Skin of body (tissue), 2 donors: Measurements from ENCODE around the gene PRMT5. TPM values are rescaled to one million over a fixed set of nuclear protein-coding genes. Genes with fewer than 3 reads are reported as not detected.

Source experiments
- DNase-seq: peaks from one replicate; lab custom pipeline; 2025; lab: John Stamatoyannopoulos, UW
- total RNA-seq: library from RNA; depleted of rRNA; stranded (reverse); fragments of >200 nt; gene quantifications from one replicate; pipeline ENCODE4 v1.2.3, GENCODE V29; 2014

The PRMT5 gene
- total RNA-seq, 1 donor from 2014 or later, result 39.5 TPM

DNA sequence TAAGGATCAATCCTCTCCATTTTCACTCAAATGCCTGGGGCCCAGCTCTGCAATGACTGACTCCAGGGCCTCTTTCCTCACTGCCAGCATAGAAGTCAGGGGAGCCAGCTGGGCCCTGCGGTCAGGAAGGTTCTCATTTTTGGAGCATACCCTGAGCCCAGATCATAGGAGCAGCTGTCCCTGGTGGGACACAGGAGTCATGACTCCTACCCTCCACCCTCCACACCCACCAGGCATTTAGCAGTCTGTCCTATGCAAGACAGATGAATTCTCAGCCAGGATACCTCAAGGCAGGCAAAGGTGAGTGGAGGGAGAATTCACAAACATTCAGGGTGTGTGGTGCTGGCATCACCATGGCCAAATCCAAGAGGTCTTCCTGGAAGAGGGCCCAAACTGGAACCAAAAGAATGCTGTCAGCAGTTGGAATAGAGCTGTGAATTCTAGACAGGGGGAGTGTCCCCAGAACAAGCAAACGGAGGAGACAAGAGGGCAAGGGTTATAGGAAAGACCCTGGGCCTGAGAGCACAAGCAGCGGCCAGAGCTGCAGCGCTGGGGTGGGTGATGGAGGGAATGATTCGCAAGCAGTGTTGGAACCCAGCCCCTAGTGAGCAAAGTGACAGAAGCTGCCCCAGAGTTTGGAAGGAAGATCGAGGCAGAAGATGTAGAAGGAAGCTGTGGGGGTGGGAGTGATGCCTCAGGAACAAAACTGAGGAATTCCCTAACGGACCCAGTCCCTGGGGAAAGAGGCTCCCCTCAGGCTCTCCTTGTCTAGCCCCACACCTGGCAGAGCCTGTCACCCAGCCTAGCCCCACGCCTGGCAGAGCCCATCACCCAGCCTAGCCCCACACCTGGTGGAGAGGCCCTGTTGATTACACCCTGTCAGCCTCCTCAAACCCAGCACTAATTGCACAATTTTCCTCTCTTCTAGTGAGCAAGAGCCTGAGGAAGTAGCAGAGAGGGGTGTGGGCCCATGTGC, 50.6 kb downstream of the PRMT5 start:
- no peak for DNase-seq

DNA sequence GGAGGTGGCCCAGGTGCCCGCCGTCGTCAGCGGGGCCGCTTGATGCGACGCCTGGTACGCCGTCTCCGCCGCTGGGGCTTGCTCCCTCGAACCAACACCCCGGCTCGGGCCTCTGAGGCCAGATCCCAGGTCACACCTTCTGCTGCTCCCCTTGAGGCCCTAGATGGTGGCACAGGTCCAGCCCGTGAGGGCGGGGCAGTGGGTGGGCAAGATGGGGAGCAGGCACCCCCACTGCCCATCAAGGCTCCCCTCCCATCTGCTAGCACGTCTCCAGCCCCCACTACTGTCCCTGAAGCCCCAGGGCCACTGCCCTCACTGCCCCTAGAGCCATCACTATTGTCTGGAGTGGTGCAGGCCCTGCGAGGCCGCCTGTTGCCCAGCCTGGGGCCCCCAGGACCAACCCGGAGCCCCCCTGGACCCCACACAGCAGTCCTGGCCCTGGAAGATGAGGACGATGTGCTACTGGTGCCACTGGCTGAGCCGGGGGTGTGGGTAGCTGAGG, 52.1 kb downstream of the PRMT5 start:
- no peak for DNase-seq

DNA sequence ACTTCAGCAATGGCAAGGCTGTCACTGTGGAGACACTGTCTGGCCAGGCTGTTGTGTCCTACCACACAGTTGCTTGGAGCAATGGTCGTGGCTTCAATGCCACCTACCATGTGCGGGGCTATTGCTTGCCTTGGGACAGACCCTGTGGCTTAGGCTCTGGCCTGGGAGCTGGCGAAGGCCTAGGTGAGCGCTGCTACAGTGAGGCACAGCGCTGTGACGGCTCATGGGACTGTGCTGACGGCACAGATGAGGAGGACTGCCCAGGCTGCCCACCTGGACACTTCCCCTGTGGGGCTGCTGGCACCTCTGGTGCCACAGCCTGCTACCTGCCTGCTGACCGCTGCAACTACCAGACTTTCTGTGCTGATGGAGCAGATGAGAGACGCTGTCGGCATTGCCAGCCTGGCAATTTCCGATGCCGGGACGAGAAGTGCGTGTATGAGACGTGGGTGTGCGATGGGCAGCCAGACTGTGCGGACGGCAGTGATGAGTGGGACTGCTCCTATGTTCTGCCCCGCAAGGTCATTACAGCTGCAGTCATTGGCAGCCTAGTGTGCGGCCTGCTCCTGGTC, 53.3 kb downstream of the PRMT5 start:
- no peak for DNase-seq

DNA sequence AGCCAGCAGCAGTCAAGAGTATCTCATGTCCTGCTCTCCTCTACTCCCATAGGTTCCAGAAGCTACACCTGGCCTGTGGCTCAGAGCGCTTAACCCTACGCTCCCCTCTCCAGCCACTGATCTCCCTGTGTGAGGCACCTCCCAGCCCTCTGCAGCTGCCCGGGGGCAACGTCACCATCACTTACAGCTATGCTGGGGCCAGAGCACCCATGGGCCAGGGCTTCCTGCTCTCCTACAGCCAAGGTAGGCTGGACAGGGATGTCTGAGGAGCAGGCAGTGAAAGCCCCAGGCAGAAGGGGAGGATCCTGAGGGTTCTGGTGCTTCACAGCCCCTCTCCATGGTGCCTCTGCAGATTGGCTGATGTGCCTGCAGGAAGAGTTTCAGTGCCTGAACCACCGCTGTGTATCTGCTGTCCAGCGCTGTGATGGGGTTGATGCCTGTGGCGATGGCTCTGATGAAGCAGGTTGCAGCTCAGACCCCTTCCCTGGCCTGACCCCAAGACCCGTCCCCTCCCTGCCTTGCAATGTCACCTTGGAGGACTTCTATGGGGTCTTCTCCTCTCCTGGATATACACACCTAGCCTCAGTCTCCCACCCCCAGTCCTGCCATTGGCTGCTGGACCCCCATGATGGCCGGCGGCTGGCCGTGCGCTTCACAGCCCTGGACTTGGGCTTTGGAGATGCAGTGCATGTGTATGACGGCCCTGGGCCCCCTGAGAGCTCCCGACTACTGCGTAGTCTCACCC, 54.0 kb downstream of the PRMT5 start:
- no peak for DNase-seq

DNA sequence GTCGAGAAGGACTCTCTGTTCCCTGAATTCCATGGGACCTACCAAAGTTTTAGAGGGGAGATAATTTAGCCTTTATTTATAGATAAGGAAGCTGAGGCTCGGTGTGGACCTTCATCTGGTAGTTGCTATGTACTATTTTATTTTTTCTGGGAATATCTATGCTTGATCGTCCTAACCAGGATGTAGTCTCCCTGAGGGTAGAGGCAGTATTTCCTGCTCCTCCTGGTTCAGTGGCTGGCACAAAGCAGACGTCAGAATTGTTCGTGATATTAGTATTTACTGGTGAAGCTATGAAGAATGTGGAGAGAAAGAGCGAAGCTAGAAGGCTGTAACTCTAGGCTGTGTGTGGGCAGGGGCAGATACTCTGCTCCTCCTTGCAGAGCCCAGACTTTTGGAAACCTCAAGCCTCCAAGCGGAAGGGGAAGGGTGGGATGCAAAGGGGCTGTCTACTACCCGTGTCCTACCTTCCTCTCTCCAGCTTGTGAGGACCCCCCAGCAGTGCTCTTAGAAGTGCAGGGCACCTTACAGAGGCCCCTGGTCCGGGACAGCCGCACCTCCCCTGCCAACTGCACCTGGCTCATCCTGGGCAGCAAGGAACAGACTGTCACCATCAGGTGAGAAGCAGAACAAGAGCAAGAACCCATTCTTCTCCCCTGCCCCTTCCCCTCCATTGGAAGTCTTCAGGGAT, 56.2 kb downstream of the PRMT5 start:
- no peak for DNase-seq

DNA sequence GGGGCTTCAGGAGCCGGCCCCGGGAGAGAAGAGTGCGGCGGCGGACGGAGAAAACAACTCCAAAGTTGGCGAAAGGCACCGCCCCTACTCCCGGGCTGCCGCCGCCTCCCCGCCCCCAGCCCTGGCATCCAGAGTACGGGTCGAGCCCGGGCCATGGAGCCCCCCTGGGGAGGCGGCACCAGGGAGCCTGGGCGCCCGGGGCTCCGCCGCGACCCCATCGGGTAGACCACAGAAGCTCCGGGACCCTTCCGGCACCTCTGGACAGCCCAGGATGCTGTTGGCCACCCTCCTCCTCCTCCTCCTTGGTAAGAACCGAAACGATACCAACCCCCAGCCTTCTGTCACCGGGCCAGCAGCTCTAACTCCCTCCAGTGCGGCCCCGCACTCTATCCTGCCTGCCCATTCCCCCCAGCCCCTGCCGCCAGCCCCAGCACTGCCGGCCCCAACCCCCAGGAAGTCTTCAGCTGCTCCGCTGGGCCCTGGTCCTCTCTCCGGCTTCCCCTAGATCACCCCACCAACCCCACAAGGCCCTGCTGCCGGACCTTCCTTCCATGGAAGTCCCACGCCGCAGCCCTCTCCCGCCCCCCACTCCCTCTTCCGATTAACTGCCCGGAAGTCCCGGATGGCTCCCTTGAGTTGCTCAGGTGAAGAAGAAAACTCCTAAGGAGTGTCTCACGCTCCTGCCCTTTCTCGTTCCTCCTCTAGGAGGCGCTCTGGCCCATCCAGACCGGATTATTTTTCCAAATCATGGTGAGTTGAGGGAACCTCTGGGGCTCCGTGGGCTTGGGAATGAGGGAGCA, 56.9 kb downstream of the PRMT5 start:
- DNase-seq, result peak; percentile 73

DNA sequence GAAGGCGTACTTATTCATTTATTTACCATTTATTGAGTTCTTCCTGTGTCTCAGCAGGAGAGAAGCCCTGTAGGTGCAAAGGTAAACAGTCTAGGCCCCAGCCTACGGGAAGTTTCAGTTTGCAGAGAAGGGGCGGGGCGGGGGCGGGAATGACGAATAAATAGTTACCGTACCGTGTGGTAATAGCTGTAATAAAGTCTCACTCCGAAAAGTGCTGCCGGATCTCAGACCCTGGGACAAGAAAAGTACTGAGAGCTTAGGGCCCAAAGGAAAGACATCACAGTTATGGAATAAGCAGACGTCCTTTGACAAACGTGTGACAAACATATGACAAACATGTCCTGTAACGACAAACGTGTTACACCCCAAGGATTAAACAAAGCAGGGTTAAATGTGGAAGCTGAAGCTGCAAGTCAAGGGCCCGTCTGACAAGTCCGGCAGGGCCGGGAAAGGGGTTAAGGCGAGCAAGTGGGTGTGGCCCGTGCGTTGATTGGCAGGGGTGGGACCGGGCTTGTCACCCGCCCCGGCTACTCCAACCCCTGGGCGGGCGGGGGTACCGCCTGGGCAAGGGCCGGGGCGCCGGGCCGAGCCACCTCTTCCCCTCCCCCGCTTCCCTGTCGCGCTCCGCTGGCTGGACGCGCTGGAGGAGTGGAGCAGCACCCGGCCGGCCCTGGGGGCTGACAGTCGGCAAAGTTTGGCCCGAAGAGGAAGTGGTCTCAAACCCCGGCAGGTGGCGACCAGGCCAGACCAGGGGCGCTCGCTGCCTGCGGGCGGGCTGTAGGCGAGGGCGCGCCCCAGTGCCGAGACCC, 57.7 kb downstream of the PRMT5 start, which contains the start of gene LRP10:
LRP10 (plus strand) TSS at position 517 of the 809 bp plus-strand sequence. CDS start 564 bp downstream, outside the sequence.
- peak; percentile 91 for DNase-seq

DNA sequence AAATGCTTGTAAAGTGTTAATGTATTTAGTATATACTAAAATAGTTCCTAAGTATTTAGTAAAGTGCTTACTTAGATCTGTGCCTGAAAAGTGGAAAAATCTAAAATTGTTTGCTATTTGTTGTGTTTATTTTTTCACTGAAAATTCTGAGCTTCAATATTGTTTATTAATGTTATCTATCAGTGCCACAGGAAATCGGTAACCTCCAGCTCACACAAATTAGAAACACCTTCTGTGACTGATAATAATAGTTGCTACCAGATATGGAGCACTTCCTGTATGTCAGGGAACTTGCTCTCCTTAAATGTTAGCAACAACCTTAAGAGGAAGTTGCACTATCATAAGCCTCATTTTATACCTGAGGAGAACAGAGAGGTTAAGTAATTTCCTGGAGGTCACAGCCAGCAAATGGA, 58.4 kb downstream of the PRMT5 start:
- DNase-seq, result no peak

Other genes starting within 250 kb of the PRMT5 start
- gene OXA1L, start 162.7 kb downstream of the PRMT5 start, total RNA-seq, result 52.7 TPM
- 6.8 TPM for gene SLC7A7, start 113.9 kb downstream of the PRMT5 start, total RNA-seq
- 26.3 TPM for gene MRPL52, start 99.5 kb downstream of the PRMT5 start, total RNA-seq
- gene MMP14, start 92.8 kb downstream of the PRMT5 start, total RNA-seq, result 171 TPM
- 22.9 TPM for gene LRP10, start 57.6 kb downstream of the PRMT5 start, total RNA-seq
- gene REM2, start 46.2 kb downstream of the PRMT5 start, total RNA-seq, result not detected
- 50.2 TPM for gene RBM23, start 10.2 kb downstream of the PRMT5 start, total RNA-seq
- gene HAUS4, start 27.7 kb upstream of the PRMT5 start, total RNA-seq, result 46.3 TPM
- 44.7 TPM for gene AJUBA, start 53.2 kb upstream of the PRMT5 start, total RNA-seq
- gene C14orf93, start 80.8 kb upstream of the PRMT5 start, total RNA-seq, result 7.7 TPM
- gene PSMB5, start 105.5 kb upstream of the PRMT5 start, total RNA-seq, result 115 TPM
- gene PSMB11, start 112.8 kb upstream of the PRMT5 start, total RNA-seq, result not detected
- 3.4 TPM for gene CDH24, start 128.1 kb upstream of the PRMT5 start, total RNA-seq
- 93.9 TPM for gene ACIN1, start 165.8 kb upstream of the PRMT5 start, total RNA-seq
- gene C14orf119, start 166.1 kb upstream of the PRMT5 start, total RNA-seq, result 30.8 TPM
- not detected for gene CIROP, start 175.6 kb upstream of the PRMT5 start, total RNA-seq
- 1.5 TPM for gene CEBPE, start 189.9 kb upstream of the PRMT5 start, total RNA-seq